NCI-H2196 treated with DMSO at 0.1 percent for 48 hours (cell line): ENCODE results near the gene HIVEP3.

Source experiments
- DNase-seq: peaks from one replicate; lab custom pipeline; 2025; ENCODE audit not compliant: unreplicated experiment; lab: John Stamatoyannopoulos, UW

Gene HIVEP3

GRCh38 chr1:41620365-41621169 is 298.2 kb downstream of the HIVEP3 start:
- no peak for DNase-seq

- DNase-seq, result no peak
Measured at GRCh38 chr1:41619511-41620364, 299.0 kb downstream of the HIVEP3 start.

- no peak for DNase-seq
Measured at GRCh38 chr1:41618871-41619270, 299.9 kb downstream of the HIVEP3 start.

GRCh38 chr1:41618066-41618825 is 300.5 kb downstream of the HIVEP3 start:
- peak; percentile 63 for DNase-seq

- no peak for DNase-seq
Measured at GRCh38 chr1:41617336-41617735, 301.4 kb downstream of the HIVEP3 start.

GRCh38 chr1:41616563-41616962 is 302.2 kb downstream of the HIVEP3 start:
- DNase-seq, result no peak

- no peak for DNase-seq
Measured at GRCh38 chr1:41615981-41616380, 302.7 kb downstream of the HIVEP3 start.

- no peak for DNase-seq
Measured at GRCh38 chr1:41615316-41615715, 303.4 kb downstream of the HIVEP3 start.

GRCh38 chr1:41614818-41615217 is 303.9 kb downstream of the HIVEP3 start:
- DNase-seq, result no peak

- no peak for DNase-seq
Measured at GRCh38 chr1:41613689-41614574, 304.8 kb downstream of the HIVEP3 start.

- no peak for DNase-seq
Measured at GRCh38 chr1:41612953-41613352, 305.8 kb downstream of the HIVEP3 start.

- no peak for DNase-seq
Measured at GRCh38 chr1:41611932-41612450, 306.7 kb downstream of the HIVEP3 start.

GRCh38 chr1:41611068-41611931 is 307.4 kb downstream of the HIVEP3 start:
- DNase-seq, result no peak

- no peak for DNase-seq
Measured at GRCh38 chr1:41610361-41610760, 308.4 kb downstream of the HIVEP3 start.

GRCh38 chr1:41609166-41609883 is 309.4 kb downstream of the HIVEP3 start:
- no peak for DNase-seq

GRCh38 chr1:41608211-41608610 is 310.5 kb downstream of the HIVEP3 start:
- no peak for DNase-seq

- DNase-seq, result no peak
Measured at GRCh38 chr1:41607808-41608207, 310.9 kb downstream of the HIVEP3 start.

GRCh38 chr1:41599912-41600311 is 318.8 kb downstream of the HIVEP3 start:
- DNase-seq, result no peak

- DNase-seq, result no peak
Measured at GRCh38 chr1:41598325-41598724, 320.4 kb downstream of the HIVEP3 start.
